Dermis blood vessel endothelial cell (primary cell): Measurements from ENCODE around the gene PRKCSH. TPM values are rescaled to one million over a fixed set of nuclear protein-coding genes. Genes with fewer than 3 reads are reported as not detected.

Source experiments
- total RNA-seq: library from RNA; depleted of rRNA; stranded (reverse); fragments of >200 nt; gene quantifications from 2 replicates; pipeline ENCODE4 v1.2.3, GENCODE V29; 2014

The PRKCSH gene
- total RNA-seq, 1 donor from 2014 or later, result 117 TPM

Other genes with a start within 250 kb of the PRKCSH start
- gene KANK2, start 238.1 kb upstream of the PRKCSH start, total RNA-seq, result 102 and 108 TPM in 2 replicates
- not detected in 2 replicates for gene ANGPTL8, start 196.0 kb upstream of the PRKCSH start, total RNA-seq
- gene DOCK6, start 173.1 kb upstream of the PRKCSH start, total RNA-seq, result 95.3 and 184 TPM in 2 replicates
- gene TSPAN16, start 139.5 kb upstream of the PRKCSH start, total RNA-seq, result not detected in 2 replicates
- gene RAB3D, start 96.0 kb upstream of the PRKCSH start, total RNA-seq, result 55.6 and 65.0 TPM in 2 replicates
- 105 and 267 TPM in 2 replicates for gene TMEM205, start 89.4 kb upstream of the PRKCSH start, total RNA-seq
- gene CCDC159, start 89.1 kb upstream of the PRKCSH start, total RNA-seq, result 7.8 and 10.4 TPM in 2 replicates
- 8.7 and 14.1 TPM in 2 replicates for gene PLPPR2, start 80.2 kb upstream of the PRKCSH start, total RNA-seq
- gene SWSAP1, start 61.0 kb upstream of the PRKCSH start, total RNA-seq, result 0.79 and 0.85 TPM in 2 replicates
- gene EPOR, start 51.3 kb upstream of the PRKCSH start, total RNA-seq, result 6.0 and 8.2 TPM in 2 replicates
- gene RGL3, start 16.3 kb upstream of the PRKCSH start, total RNA-seq, result 2.1 and 4.3 TPM in 2 replicates
- 0.05 TPM in 1 of 2 replicates, not detected in the other for gene ODAD3, start 514 bp upstream of the PRKCSH start, total RNA-seq
- not detected in 2 replicates for gene ELAVL3, start 45.4 kb downstream of the PRKCSH start, total RNA-seq
- 5.1 and 12.4 TPM in 2 replicates for gene ZNF653, start 70.2 kb downstream of the PRKCSH start, total RNA-seq
- gene ECSIT, start 93.5 kb downstream of the PRKCSH start, total RNA-seq, result 36.8 and 37.6 TPM in 2 replicates
- 0.19 and 1.2 TPM in 2 replicates for gene CNN1, start 103.2 kb downstream of the PRKCSH start, total RNA-seq
- gene ELOF1, start 123.6 kb downstream of the PRKCSH start, total RNA-seq, result 16.9 and 24.5 TPM in 2 replicates
- gene ACP5, start 142.0 kb downstream of the PRKCSH start, total RNA-seq, result 0.37 and 8.8 TPM in 2 replicates
- gene ZNF627, start 161.8 kb downstream of the PRKCSH start, total RNA-seq, result 20.1 and 28.9 TPM in 2 replicates